Mucosa of stomach (tissue), 1 donor: ENCODE measurements around the gene ACTL6B.

Experiments
- H3K27me3 ChIP-seq: one replicate; pipeline ENCODE4 v1.7.0; 2013; ENCODE audit warnings: mild to moderate bottlenecking, low read length; ENCODE audit not compliant: control insufficient read depth, insufficient read depth
- H3K36me3 ChIP-seq: one replicate; pipeline ENCODE4 v1.7.0; 2013; ENCODE audit warnings: low read length; ENCODE audit not compliant: control insufficient read depth, insufficient read depth
- H3K4me1 ChIP-seq: one replicate; pipeline ENCODE4 v1.7.0; 2013; ENCODE audit warnings: mild to moderate bottlenecking, low read length; ENCODE audit not compliant: control insufficient read depth, insufficient read depth
- H3K4me3 ChIP-seq: one replicate; pipeline ENCODE4 v1.7.0; 2013; ENCODE audit warnings: low read length
- H3K9ac ChIP-seq: one replicate; pipeline ENCODE4 v1.7.0; 2013; ENCODE audit warnings: mild to moderate bottlenecking, low read length, moderate library complexity
- H3K9me3 ChIP-seq: one replicate; pipeline ENCODE4 v1.7.0; 2013; ENCODE audit warnings: mild to moderate bottlenecking, low read length, moderate library complexity; ENCODE audit not compliant: control insufficient read depth
- donor health status: Pancreatic carcinoma.

ACTL6B gene

DNA sequence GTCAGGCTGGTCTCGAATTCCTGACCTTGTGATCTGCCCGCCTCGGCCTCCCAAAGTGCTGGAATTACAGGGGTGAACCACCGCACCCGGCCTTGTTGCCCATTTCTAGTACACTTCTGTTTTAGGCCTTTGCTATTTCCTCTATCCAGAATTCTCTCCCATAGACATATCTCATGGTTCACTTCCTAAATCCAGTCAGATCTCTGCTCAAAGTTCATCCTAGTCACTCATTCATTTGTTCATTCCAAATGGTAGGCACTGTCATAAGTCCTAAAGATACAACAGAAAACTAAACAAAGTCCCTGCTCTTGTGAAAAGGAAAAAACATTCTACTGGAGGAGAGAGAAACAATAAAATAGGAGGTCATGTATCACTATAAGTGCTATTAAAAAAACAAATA is 46.3 kb downstream of the ACTL6B start:
- Histone ChIP-seq H3K9ac (no peak overlapping the region), H3K4me3 (no peak overlapping the region), H3K27me3 (peaks cover 6% of the 10 kb centered on the region), H3K9me3 (no peaks in the 10 kb centered on the region), H3K36me3 (no peaks in the 10 kb centered on the region), H3K4me1 (peaks cover 17% of the 10 kb centered on the region)

DNA sequence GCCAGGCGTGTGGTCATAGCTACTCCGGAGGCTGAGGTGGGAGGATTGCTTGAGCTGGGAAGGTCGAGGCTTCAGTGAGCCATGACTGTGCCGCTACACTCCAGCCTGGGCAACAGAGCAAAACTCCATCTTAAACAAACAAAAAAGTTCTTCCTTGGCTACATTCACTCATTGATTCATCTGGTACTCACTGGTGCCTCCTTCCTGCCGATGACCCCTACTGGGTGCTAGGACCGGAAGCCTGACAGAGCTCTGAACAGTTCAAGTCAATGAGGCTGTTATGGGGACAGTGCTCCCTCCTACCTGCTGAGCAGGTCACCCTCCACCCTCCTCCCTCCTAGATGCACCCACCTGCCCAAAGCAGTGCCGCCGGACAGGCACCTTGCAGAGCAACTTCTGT is 49.1 kb downstream of the ACTL6B start:
- no peaks in the 10 kb centered on the region for H3K36me3 ChIP-seq
- H3K4me3 ChIP-seq: no peak overlapping the region
- H3K4me1 ChIP-seq: peaks cover 17% of the 10 kb centered on the region
- no peaks in the 10 kb centered on the region for H3K9me3 ChIP-seq
- H3K27me3 ChIP-seq: peaks cover 10% of the 10 kb centered on the region
- H3K9ac ChIP-seq: no peak overlapping the region

- Histone ChIP-seq H3K4me3 (no peak overlapping the region), H3K9ac (no peak overlapping the region), H3K4me1 (peaks cover 17% of the 10 kb centered on the region), H3K36me3 (no peaks in the 10 kb centered on the region), H3K9me3 (no peaks in the 10 kb centered on the region), H3K27me3 (peaks cover 10% of the 10 kb centered on the region)
Observed at GRCh38 chr7:100606313-100606712, 49.9 kb downstream of the ACTL6B start.

DNA sequence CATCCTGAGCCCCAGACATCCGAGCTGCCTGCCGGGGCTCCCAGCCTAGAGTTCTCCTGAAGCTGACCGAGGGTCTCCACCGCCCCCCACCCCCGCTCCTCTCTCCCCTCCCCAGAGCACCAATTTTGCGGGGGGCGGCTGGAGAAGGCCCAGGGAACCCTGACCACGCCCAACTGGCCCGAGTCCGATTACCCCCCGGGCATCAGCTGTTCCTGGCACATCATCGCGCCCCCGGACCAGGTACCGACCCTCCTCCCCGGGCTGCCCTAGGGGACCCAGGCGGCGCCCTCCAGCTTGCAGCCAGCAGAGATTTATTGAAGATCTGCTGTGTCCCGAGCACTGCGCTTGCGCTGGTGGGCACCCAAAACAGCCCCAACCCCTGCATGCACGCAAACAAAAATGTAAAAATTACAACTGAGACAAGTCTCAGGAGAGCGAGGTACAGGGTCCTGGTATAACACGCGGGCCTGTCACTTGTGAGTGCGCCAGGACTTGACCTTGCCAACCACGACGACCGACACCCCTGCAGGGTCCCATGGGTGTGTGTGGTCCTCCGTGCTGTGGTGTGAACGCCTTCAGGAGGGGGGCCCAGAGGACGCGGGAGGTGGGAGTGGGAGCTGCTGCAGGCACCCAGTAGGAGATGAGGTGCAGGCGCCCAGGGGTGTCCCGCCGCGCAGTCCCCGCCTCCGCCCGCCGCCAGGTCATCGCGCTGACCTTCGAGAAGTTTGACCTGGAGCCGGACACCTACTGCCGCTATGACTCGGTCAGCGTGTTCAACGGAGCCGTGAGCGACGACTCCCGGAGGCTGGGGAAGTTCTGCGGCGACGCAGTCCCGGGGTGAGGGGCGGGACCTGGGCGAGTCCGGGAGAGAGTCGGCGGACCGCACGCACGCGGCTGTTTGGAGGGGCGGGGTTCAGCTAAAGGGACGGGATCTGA is 51.0 kb downstream of the ACTL6B start:
- Histone ChIP-seq H3K36me3 (no peaks in the 10 kb centered on the region), H3K4me1 (peaks cover 17% of the 10 kb centered on the region), H3K4me3 (peak overlapping the region; percentile 67), H3K9me3 (no peaks in the 10 kb centered on the region), H3K27me3 (peaks cover 10% of the 10 kb centered on the region), H3K9ac (peak overlapping the region; percentile 47)

DNA sequence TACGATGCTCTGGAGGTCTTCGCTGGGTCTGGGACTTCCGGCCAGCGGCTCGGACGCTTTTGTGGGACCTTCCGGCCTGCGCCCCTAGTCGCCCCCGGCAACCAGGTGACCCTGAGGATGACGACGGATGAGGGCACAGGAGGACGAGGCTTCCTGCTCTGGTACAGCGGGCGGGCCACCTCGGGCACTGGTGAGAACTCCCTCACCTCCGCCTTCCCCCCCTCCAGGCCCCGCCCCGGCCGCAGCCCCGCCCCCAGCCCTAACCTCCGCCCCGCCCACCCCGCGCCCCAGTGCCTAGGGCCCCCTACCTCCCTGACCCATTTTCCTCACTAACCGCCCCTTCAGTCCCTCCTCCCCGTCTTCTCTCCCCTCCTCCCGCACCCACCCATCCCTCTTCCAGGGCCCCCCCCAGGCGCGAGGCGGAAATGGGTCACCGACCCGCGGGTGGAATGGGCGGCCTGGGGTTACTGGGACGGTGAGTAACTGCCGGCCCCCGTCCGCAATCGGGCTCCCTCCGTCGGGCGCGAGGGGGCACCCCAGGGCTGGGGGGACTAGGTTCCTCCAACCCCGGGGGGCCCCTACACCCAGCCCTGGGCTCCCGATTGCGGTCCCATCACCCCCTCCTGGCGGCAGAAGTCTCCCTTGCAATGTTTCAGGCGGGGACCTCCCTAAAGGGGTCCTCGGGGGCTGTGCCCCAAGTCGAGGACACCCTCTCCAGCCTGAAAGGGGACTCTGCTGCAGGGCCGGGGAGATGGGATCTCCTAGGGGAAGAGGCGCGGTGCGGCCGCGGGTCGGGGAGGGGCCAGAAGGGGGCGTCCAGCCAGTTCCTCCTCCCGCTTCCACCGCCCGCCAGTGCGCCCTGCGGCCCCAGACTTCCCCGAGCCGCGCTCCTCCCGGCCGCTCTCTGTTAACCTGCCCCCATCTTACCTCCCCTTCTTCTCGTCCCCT is 51.9 kb downstream of the ACTL6B start:
- Histone ChIP-seq H3K27me3 (peaks cover 10% of the 10 kb centered on the region), H3K4me3 (peak overlapping the region; percentile 67), H3K9me3 (no peaks in the 10 kb centered on the region), H3K4me1 (peaks cover 17% of the 10 kb centered on the region), H3K9ac (peak overlapping the region; percentile 47), H3K36me3 (no peaks in the 10 kb centered on the region)

DNA sequence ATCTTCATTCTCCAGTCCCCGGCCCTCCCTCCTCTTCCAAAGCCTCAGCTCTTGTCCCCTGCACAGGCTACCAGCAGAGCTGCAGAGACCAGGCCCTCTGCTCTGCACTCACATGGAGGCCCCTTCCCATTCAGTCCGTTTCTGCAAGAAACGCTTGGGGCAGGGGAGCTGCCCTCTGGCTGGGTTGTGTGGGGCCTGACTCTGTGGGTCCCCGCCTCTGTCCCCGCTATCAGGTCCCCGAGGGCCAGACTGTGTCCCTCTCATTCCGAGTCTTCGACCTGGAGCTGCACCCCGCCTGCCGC is 52.6 kb downstream of the ACTL6B start:
- no peak overlapping the region for H3K4me3 ChIP-seq
- no peaks in the 10 kb centered on the region for H3K36me3 ChIP-seq
- no peaks in the 10 kb centered on the region for H3K9me3 ChIP-seq
- H3K4me1 ChIP-seq: peaks cover 17% of the 10 kb centered on the region
- H3K27me3 ChIP-seq: peaks cover 10% of the 10 kb centered on the region
- H3K9ac ChIP-seq: peak overlapping the region; percentile 28

GRCh38 chr7:100602889-100603725 is 53.1 kb downstream of the ACTL6B start:
- Histone ChIP-seq H3K36me3 (no peaks in the 10 kb centered on the region), H3K4me1 (peaks cover 17% of the 10 kb centered on the region), H3K4me3 (no peak overlapping the region), H3K9ac (no peak overlapping the region), H3K27me3 (peaks cover 10% of the 10 kb centered on the region), H3K9me3 (no peaks in the 10 kb centered on the region)

GRCh38 chr7:100600730-100601038 is 55.6 kb downstream of the ACTL6B start:
- Histone ChIP-seq H3K9me3 (no peaks in the 10 kb centered on the region), H3K36me3 (no peaks in the 10 kb centered on the region), H3K4me3 (no peak overlapping the region), H3K27me3 (peaks cover 10% of the 10 kb centered on the region), H3K4me1 (peaks cover 17% of the 10 kb centered on the region), H3K9ac (no peak overlapping the region)

GRCh38 chr7:100599911-100600729 is 56.1 kb downstream of the ACTL6B start:
- Histone ChIP-seq H3K27me3 (peaks cover 5% of the 10 kb centered on the region), H3K4me3 (no peak overlapping the region), H3K36me3 (no peaks in the 10 kb centered on the region), H3K4me1 (peaks cover 13% of the 10 kb centered on the region), H3K9me3 (no peaks in the 10 kb centered on the region), H3K9ac (no peak overlapping the region)

GRCh38 chr7:100598425-100598824 is 57.8 kb downstream of the ACTL6B start:
- Histone ChIP-seq H3K27me3 (no peaks in the 10 kb centered on the region), H3K9me3 (no peaks in the 10 kb centered on the region), H3K4me3 (no peak overlapping the region), H3K9ac (no peak overlapping the region), H3K4me1 (peaks cover 4% of the 10 kb centered on the region), H3K36me3 (no peaks in the 10 kb centered on the region)

GRCh38 chr7:100595188-100595587 is 61.1 kb downstream of the ACTL6B start:
- H3K9ac ChIP-seq: no peak overlapping the region
- no peaks in the 10 kb centered on the region for H3K9me3 ChIP-seq
- peaks cover 6% of the 10 kb centered on the region for H3K27me3 ChIP-seq
- no peaks in the 10 kb centered on the region for H3K36me3 ChIP-seq
- no peaks in the 10 kb centered on the region for H3K4me1 ChIP-seq
- H3K4me3 ChIP-seq: no peak overlapping the region
